Stimulated activated CD8-positive, alpha-beta memory T cell treated with anti-CD3 and anti-CD28 coated beads, Interleukin-2, amount 100 ng/mL, for 1 hour (primary cell): ENCODE measurements around the gene CDC26.
"Not testable (repeated sequence)": the region's sequence is repeated elsewhere in the genome, so short reads cannot be mapped to it uniquely, and the experiment has no call there.

ENCODE experiments used
- DNase-seq, 2 donors: peaks; one replicate each; pipeline ENCODE4 v3.0.0-alpha.2; 2020; ENCODE audit warnings: low read depth in 2 of 2

CDC26 gene

DNA sequence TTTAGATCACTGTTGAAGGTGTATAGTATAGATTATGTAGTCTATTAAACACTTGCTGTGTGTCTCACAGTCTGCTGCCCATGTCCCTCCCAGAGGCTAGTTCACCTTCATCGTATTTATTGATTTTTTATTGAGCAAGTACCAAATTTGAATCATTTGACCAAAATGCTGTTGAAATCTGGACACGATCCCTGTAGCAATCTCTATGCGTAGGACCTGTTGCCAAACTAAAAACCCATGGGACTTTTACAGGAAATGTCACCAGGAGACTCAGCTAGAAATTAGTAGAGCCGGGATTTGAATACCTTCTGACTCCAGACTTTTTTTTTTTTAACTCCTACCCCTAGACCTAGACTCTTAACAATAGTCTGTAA lies 36.5 kb downstream of the CDC26 start:
- DNase-seq = no peak

DNA sequence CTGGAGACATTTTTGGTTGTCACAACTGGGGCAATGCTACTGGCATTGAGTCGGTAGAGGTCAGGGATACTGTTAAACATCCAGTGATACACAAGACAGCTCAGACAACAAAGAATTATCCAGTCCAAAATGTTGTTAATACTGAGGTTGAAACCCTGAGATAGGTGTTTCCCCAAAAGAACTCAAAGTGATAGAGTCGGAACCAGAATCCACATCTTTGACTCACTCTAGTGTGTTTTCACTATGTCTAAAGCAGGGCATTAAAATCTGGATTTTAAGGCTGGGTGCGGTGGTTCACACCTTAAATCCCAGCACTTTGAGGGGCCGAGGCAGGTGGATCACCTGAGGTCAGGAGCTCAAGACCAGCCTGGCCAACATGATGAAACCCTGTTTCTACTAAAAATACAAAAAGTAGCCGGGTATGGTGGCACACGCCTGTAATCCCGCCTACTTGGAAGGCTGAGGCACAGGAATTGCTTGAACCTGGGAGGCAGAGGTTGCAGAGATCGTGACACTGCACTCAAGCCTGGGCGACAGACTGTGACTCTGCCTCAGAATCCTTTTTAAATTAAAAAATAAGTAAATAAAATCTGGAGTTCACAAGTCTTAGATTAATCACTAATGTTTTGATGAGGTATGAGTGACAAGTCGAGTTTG lies 37.0 kb downstream of the CDC26 start:
- no peak for DNase-seq

DNA sequence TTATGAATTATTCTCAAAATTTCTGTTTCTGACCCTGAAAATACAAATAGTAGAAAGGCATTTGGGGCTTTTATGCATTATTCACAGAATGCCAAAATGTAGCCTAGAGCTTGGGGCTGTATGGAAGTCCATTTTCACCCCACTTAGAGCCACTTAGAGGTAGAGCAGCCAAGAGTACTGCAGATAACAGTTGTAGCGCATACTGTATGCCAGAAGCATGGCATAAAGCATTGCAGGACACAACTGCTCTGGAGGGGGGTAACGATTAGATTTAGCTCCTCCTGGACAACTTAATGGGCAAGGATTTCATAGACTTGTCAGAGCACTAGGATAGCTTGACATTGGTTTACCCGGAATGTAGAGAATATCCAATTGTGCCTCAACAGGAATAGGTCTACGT lies 38.3 kb downstream of the CDC26 start:
- DNase-seq = no peak

DNA sequence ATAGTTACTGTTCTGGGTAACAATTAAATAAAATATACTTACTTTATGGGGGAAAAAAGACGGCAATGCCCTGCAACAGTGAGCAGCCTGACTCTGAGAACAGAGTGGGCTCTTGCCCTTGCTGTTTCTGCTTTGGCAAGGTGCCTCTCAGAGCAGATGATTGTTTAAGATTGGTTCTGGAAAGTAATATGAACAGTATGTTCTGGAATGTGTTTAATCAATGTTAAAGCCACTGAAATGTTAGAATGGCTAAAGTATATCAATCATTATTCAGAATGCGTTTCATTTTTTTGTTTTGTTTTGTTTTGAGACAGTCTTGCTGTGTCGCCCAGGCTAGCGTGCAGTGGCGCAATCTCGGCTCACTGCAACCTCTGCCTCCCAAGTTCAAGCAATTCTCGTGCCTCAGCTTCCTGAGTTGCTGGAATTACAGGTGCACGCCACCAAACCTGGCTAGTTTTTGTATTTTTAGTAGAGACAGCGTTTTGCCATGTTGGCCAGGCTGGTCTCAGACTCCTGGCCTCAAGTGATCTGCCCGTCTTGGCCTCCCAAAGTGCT lies 39.6 kb downstream of the CDC26 start:
- DNase-seq = not testable (repeated sequence)

DNA sequence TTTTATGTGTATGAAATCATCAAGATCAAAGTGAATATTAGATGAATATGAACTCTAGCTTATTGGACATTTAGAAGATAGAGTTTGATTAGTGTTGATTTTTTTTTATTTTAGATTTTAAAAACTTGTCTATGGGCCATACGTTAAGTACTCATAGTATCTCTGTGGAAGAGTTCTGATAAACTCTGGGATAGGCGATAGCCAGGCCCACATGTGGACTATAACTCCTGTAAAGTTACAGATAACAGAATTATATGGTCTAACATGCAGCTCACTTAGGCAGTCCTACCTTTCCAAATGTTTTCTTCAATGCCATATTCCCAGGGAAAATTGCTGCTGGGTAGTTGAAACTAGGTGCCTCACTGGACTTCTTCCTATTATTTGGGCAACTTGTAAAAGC lies 43.7 kb downstream of the CDC26 start:
- DNase-seq = no peak

DNA sequence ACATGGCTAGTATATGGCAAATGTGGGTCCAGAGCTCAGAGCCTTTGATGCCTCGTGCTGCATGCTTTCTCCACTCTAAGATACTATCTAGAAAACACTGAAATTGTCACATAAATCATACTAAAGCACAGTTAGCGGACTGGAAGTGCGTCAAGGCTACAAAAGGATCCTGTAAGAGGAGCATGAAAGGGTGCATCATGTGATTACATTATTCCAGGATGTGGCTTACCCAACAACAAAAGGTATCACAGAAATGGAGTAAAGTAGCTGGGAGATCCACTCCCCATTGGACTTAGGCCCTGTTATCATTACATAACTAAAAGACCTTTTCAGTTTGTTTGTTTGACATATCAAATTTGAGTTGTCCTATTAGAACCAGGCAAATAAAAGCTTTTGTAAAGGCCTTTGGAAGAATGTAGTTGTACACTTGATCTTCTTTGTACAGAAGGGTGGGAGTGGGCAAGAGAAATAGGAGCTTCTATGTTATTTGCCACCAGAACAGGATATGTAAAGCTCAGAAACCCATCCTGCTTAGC lies 47.2 kb downstream of the CDC26 start:
- no peak for DNase-seq

DNA sequence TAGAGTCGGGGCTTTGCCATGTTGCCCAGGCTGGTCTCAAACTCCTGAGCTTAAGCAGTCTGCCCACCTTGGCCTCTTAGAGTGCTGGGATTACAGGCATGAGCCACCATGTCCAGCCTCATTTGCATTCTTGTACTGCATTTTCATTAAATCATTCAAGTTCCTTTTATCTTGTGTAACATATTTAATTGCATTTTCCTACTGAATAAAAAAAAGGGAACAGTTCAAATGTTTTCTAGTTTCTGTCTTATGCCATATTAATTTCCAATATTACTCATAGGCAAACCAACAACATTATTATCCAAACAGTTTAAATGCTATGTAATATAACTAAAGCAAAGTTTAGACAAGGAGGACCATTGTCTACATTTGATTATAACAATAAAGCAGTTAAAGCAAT lies 47.9 kb downstream of the CDC26 start:
- no peak for DNase-seq

DNA sequence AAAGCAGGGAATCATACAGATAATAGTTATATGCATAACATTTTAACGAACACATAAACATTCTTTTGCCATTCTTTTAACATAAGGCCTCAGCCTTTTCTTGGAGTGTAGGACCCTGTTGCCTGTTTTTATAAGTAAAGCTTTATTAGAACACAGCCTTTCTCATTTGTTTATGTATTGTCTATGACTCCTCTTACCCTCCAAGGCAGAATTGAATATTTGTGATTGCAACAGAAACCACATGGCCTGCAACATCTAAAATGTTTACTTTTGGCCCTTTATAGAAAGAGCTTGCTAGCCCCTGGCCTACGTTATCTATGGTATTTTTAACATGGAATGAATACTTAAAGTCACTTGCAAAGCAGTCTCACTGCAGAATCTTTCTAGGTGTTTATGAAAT lies 51.4 kb downstream of the CDC26 start:
- DNase-seq = no peak

DNA sequence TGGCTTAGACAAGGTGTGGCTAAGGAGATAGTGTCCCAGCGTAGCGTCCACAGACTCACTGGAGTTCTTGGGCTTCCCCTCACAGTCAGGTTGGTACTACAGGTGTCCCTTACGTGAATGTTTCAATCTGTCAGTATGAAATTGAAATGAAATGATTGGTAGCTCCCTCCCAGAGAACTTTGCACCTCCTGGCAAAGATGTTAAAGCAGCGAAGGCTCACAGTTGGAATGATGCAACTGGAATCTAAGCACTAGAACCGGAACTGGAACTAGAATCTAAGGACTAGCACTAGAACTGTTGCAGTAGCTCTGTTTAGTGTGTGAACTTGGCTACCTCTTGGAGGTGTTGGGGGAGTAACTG lies 52.9 kb downstream of the CDC26 start:
- DNase-seq = no peak

DNA sequence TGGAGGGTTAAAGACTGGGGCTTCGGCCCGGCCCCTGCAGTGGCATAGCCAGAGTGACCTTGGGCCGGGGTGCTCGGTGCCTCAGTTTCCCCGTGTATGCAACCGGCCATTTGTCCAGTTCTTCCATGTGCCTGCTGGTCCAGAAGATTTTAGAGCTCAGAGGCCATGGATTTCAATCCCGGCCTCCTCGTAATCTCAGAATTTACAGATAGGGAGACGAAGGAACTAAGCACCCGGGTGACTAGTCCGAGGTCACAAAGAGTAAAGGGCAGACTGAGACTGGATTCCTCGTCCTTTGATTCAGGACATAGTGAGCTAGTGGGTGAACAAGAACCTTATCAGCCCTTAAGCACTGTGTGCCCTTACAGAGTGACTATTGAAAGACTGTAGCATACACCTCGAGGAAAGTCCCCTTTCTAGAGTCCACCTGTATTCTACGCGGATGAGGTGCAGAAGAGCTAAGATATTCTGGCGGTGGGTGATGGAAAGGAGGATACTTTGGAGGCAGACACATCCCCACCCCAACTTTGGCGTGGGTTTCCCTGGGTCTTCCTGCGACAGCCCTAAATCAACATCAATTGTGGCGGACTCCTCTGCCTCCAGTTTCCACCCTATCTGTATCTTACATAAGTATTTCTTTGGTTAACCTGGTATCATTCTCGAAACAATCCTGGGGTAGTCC lies 53.4 kb downstream of the CDC26 start:
- no peak for DNase-seq

DNA sequence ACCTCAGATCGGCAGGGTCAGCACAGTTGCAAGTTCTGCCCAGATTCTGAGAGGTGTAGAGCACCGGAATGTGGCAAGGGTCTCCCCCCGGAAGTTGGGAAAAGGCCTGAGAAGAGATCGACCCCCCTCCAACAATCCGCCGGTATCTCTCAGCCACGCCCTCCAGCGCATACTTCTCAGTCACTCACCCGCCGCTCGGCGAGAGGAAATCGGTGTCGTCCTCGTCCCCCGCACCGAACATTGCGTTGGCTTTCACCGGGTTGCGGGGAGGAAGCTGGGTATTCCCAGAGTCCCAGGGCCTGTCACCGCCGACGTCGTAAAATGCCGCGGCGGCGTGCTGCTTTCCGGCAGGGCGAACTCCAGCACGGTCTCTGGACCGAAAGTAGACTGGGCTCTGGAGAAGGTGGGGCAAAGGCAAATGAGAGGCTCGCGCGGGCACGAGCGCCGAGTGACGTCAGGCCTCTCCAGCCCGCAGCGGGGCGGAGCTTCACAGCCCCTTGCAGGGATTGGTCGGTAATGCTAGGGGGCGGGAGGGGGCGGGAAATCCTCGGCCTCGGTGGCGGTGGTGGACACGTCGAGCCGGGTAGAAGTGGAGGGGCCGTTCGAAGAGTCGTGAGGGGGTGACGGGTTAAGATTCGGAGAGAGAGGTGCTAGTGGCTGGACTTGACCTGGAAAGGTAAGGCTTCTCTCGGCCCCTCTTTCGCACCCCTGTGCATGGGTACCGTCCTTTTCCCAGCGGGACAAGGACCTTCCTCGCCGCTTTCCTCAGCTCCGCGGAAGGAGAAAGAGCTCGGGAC lies 54.2 kb downstream of the CDC26 start, which contains the start of the genes FKBP15 and SLC31A1:
TSS of gene FKBP15 (minus strand) at position 275 of the 797 bp plus-strand sequence. CDS start at position 241, 34 bp downstream.
TSS of gene SLC31A1 (plus strand) at position 542 of the 797 bp plus-strand sequence. CDS start 34,605 bp downstream, outside the sequence.
- peak; percentile 92 to 96 for DNase-seq

DNA sequence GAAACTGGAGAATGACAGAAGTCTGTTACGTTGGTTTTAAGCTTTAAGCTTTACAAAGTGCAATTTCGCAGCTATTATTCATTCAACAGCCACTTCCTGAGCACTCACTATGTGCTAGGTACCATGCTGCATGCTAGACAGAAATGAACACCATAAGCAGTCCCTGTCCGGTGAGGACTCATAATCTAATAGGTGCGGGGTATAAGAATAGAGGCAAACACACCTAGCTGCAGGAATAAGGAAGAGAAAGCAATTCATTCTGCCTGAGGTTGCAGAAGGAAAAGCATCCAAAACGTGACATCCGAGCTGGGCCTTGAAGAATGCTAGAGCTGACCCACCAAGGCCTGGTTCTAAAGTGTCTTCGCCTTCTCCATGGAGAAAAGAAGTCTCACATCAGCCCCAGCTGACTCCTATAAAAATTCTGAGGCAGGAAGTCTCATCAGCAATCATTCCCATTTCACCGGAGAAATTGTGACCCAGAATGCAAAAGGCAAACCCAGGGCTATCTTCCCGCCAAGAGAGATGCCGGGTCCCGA lies 54.8 kb downstream of the CDC26 start:
- no peak for DNase-seq

DNA sequence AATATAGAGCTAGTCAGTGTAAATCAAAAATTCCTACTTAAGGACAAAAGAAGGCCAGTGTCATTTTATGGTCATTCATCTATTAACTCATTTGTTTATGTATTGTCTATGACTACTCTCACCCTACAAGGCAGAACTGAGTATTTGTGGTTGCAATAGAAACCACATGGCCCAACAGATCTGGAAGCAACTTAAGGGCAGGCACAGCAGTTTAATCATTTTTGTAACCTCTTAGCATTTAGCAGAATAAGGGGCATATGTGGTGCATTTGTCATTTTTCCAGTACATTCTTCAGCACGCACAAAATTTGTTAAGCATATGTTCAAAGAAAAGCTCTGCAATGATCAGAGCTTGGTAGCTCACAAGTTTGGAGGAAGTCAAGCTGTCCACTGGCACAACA lies 55.4 kb downstream of the CDC26 start:
- DNase-seq = no peak

DNA sequence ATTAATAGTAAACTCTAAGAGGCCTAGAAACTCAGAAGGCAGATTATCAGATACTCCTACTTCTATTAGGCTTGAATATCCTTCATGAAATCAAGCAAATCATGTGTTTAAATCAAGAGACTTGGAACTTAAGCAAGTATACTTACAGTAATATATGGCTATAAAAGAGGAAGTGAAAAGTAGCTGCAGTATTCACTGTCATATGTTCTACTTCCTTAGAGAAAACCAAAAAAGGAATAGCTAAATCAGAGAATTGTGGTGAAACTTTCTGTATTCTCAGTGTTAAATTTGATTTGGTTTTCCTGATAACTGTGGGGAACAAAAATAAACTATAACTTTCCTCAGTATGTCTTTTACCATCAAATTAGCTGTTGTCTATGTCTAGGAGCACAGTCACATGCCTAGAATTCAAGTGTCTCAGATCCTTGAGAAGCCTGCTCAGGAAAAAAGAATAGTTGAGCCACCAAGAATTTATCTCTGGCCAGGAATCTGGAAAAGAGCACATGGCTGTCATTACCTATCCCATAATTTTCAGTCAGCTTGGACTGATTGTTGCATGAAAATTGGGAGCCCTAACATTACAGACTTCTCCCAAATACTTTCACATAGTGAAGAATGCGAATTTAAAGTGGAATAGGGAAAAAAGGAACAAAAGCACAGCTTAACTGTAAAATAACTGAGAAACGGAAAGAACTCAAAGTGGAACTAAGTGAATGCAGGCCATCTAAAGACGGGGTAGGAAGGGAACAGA lies 56.0 kb downstream of the CDC26 start:
- DNase-seq = no peak
